Left renal cortex interstitium (tissue), 4 donors: Measurements from ENCODE around the gene TMTC3. TPM values are rescaled to one million over a fixed set of nuclear protein-coding genes. Genes with fewer than 3 reads are reported as not detected.
"Not testable (repeated sequence)": the region's sequence is repeated elsewhere in the genome, so short reads cannot be mapped to it uniquely, and the experiment has no call there.

Experiments
- DNase-seq, 4 donors: peaks; one replicate each; pipeline ENCODE4 v3.0.0-alpha.2; 2013; ENCODE audit warnings: low read depth in 4 of 4, low spot score in 2 of 4, missing footprints in 1 of 4
- polyA plus RNA-seq, 4 donors: library from polyadenylated mRNA; unstranded; fragments of 120-200 nt; gene quantifications; one replicate each; pipeline ENCODE4 v1.2.1, GENCODE V29; 2013; ENCODE audit not compliant: insufficient read length in 4 of 4

Gene TMTC3
- 10 to 100 TPM; 23.5 to 28.0 (median 24.6) TPM for polyA plus RNA-seq

DNA sequence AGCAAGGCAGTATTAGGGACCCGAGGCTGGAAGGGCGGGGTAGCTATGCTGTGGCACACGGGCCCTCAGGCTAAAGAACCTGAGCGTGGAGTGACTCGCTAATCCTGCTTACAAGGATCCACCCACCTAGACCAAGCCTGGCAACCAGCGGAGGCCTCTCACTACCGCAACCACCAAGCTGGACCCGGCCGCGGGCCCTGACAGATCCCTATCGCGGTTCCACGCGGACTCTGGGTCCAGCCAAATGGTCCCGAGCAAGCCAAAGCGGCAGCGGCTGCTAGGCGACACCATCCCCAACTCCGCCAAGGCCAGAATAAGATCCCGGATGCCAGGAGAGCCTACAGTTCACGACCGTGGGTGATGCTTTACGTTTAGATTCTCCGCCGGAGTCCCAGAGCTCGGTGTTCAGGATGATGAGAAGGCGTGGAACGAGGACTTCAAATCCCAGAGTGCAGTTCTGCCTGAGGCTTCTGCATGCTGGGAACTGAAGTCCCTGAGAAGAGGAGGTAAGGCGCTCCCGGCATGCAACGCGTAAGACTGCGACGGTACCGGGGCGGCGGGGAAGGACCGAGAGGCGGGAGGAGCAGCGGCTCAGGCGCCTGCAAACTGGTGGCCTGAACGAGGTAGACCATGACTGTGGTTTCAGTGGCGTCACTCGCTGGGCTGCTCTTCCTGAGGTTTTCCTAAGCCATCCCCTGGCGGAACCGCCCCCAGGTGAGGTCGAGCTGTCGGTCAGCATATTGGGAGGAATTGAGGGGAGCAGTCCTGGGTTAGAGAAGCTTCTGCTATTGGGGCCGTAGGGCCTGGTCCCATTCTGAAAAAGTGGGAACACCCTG, at the start of gene TMTC3, which contains the start of gene CEP290:
TSS of gene TMTC3 (plus strand) at position 534 of the 836 bp plus-strand sequence. CDS start 6,009 bp downstream, outside the sequence.
TSS of gene CEP290 (minus strand) at position 315 of the 836 bp plus-strand sequence. CDS start 781 bp downstream, outside the sequence.
- peak; percentile 89 to 99 (median 96) for DNase-seq

DNA sequence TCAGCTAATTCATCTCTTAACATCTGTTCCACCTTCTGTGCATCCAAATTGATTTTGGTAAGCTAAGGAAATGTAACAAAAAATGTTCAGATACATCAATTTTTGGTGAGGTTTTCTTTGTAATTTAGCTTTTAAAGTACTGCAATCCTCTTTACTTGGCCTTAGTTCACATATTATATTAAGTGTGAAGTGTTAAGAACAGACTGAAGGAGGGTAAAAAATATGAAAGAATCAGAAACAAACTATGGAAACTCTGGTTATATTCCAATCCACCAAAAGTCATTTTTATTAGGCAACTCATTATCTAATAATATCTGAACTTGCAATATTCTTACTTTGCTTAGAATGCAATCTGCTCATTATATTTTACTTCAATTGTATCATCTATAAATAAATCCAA, 49.3 kb upstream of the TMTC3 start:
- no peak for DNase-seq

DNA sequence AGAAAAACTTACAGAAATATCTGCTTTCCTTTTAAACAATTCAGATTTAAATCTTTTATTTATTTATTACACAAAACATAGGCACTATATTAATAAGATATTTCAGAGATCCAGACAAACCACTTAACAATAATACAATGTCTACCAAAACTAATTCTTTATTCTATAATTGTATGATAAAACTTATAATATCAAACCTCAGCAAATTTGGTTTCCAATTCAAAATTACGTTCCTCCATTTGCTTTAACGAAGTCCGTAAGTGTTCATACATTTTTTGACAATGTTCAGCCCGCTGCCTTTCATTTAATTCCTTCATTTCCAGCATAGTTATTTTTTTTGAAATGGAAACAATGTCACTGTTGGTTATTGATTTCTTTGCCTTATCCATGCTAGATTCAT, 48.5 kb upstream of the TMTC3 start:
- DNase-seq = no peak

DNA sequence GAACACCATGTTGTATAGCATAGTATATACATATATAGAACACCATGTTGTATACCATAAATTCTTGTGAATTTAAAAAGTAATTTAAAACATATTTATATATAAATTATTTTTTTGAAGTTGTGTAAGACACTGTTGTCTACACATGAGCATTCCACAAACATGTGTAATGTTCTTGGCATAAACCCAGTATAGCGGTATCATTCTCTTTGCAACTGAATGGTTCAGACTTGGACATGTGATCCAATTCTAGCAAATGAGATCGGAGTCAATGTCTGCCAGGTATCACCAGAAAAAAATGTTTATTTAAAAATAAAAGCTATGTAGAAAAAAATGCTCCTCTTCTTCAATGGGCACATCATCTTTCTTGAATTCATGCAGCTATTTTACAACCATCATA, 34.1 kb upstream of the TMTC3 start:
- no peak for DNase-seq

DNA sequence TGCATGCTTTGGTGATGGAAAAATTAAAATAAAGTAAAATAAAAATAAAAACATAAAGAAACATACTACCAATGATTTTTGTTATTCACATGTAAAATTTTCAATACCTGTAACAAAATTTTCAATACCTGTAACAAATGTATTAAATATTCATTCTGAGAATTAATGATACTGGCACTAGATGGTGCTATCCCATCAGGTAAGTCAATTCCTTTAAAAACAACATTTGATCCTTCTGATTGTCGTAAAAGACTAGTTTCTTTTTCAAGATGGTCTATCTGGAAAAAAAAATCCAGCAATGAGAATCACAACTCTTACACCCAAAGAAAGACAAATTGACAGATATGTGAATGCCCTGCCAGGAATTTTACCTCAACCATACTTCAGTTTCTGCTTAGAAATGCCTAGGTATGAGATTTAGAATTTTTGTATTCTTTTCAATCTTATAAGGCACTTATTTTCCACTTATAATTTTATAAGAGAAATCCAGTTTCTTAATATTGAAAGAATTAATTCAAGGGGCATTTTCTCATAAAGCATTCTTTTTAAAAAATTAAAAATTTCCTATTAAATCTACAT, 30.9 kb upstream of the TMTC3 start:
- DNase-seq = peak in 1 of 4 donors; percentile 21

DNA sequence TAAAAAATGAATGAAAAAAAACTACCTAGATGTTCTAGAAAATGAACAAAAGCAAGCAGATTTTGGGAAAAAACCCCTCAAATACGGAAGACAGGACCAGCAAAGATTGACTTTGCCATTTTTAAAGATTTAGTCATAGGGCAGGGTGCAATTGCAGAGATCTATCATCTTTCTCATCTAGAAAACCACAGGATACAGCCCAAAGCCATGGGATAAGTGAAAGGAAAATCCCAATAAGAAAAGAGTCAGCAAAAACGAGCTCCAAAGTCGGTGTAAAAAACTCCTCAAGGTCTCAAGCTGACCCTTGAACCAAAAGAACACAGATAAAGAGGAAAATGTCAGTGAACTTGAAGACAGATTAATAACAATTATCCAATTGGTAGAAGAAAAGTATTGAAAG, 28.2 kb upstream of the TMTC3 start:
- DNase-seq = no peak

DNA sequence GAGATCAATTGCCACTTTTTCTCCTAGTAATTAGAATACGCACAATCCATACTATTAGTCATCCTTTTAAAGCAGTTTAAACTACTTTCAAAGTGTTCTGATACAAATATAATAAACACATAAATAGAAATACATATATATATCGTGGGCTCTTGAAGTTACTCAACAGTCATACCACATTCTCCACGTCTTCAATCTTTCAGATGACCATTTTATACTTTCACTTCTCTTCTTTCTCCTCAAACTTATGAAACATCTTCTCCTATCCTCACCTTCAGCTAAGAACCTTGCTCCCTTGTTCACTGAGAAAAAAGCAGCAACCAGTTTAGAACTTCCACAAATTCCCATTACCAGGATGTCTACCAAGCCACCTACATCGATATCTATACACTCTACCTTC, 19.4 kb upstream of the TMTC3 start:
- DNase-seq = no peak

DNA sequence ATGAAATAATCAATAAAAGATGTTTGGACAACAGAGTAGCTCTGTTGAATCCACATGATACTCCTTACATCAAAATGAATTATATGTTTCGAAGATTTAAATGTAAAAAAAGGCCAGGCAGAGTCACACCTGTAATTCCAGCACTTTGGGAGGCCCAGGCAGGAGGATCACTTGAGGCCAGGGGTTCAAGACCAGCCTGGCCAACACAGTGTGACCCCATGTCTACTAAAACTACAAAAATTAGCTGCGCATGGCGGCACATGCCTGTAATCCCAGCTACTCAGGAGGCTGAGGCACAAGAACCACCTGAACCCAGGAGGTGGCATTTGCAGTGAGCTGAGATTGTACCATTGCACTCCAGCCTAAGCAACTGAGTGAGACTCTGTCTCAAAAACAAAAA, 15.0 kb upstream of the TMTC3 start:
- no peak for DNase-seq

DNA sequence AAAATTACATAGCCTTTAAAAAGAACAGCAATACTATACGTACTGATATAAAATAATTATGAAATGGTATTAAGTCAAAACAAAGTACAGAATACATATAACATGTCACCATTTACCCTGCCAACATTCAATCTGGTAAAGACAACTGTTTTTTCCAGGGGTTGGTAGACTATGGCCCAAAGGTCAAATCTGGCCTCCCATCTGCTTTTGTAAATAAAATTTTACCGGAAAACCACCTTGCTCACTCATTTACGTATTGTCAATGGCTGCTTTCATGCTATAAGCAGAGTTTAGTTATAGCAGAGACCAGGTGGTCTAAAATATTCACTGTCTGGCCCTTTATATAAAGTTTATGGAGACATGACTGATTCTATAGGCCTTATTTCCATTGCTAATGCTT, 14.3 kb upstream of the TMTC3 start:
- no peak for DNase-seq

DNA sequence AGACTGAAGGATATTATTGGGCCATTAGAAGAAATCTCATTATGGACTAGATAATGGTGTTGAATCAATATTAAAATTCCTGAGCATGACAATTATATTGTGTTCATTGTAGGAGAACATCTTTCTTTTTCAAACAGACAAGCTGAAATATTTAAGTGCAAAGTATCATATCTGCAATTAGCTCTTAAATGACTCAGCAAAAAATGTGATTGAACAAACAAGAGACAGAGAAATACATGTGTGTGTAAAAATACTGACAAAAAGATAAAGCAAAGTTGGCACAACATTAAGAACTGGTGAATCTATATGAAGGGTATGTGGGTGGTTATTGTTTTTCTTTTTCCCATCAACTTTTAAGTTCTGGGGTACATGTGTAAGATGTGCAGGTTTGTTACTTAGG, 9.7 kb upstream of the TMTC3 start:
- no peak for DNase-seq

DNA sequence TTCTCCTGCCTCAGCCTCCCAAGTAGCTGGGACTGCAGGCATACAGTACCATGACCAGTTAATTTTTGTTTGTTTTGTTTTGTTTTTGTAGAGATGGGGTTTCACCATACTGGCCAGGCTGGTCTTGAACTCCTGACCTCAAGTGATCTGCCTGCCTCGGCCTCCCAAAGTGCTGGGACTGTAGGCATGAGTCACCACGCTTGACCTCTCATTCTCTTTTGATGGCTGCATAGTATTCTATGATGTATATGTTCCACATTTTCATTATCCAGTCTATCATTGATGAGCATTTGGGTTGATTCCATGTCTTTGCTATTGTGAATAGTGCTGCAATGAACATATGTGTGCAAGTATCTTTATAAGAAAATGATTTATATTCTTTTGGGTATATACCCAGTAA, 8.9 kb upstream of the TMTC3 start:
- DNase-seq = not testable (repeated sequence)

DNA sequence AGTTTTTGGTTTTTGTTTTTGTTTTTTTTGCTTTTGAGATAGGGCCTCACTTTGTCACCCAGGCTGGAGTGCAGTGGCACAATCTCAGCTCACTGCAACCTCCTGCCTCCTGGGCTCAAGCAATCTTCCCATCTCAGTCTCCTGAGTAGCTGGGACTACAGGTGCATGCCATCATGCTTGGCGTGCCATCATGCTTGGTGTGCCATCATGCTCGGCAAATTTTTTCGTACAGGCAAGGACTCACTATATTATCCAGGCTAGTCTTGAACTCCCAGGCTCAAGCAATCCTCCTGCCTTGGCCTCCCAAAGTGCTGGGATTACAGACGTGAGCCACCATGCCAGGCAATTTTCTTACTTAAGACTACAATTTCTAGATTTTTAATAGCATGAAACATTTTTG, 2.4 kb upstream of the TMTC3 start:
- not testable (repeated sequence) for DNase-seq

DNA sequence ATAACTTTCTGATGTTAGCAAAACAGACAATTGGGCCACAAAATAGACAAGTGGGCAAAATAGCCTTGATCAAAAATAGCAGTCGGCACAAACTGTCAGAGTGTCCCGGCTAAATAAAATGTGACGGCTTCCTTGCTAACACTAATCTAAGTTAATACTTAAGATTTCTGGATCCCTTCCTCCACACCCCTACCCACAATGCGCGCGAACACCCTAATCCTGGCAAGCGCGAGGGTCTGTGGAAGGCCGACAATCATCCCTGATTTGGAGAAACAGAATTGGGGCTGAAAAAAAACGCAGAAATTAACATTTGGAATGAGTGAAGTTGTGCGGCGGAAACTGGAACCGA, 708 bp upstream of the TMTC3 start:
- no peak for DNase-seq

DNA sequence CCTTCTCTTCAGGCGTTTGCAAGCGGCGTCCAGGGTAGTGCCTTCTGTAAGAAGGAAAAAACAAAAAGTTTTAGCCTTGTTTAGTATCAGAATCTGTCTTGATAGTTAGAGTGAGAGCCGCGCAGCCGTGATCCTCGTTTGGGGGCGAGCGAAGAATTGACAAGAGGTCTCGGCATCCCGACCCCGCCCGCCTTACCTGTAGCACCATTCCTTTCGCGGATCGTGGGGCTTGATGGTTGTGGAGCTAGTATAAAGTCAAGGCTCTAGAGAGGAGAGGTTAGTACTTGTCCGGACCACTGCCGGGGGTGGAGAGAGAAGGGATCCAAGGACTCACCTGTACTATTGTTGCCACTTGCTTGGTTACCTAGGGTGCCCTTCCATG, 494 bp downstream of the TMTC3 start:
- peak in 3 of 4 donors; percentile 10 to 29 (median 13) for DNase-seq

DNA sequence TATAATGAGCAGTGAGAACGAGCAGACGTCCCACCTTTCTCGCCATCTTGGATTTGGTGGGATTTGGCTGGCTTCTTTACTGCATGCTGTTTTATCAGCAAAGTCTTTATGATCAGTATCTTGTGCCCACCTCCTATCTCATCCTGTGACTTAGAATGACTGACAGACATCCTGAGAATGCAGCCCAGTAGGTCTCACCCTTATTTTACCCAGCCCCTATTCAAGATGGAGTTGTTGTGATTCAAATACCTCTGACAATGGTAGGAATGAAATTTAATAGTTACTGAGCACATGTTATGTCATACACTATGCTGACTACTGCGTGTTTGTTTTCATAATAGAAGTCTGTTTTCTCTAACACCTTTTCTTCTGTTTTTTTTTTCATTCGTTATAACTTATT, 1.9 kb downstream of the TMTC3 start:
- no peak for DNase-seq

DNA sequence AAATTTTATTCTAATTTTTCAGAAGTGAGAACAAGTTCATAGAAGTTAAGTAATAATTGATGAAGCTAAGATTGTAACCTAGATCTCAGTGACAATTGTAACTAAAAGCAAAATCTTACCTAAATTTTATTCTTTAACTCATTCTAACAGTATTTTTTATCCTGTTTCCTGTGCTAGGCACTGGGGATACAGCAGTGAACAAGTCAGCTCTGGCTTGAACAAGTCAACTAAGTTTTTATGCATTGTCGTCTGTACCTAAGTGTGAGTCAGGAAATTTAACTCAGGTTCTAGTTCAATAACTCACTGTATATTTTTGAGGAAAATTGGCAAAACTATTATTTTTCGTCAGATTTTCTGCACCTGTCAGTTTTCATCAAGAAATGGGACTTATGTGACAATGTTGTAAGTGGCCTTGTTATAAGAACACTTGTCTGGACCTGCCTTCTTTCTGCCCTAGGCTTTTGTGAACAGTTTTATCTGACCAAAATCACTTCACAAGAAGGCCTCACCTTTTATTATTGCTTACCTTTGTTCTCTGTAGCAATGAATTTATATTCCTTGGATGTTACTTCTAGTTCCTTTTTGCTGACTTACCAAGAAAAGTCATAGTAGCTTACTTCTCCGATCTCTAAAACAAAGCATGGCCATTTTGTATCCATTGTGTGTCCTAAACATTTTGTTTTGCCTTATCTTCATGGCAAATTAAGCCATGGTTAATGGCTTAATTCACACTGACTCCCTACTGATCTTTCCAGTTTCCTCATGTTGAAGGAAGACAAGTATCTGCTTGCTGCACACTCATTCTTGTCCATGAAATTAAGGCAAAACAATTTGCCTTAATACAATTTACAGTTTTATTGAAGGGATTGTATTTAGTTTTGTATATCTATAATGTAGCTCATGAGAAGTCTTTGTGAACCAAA, 2.7 kb downstream of the TMTC3 start:
- no peak for DNase-seq

DNA sequence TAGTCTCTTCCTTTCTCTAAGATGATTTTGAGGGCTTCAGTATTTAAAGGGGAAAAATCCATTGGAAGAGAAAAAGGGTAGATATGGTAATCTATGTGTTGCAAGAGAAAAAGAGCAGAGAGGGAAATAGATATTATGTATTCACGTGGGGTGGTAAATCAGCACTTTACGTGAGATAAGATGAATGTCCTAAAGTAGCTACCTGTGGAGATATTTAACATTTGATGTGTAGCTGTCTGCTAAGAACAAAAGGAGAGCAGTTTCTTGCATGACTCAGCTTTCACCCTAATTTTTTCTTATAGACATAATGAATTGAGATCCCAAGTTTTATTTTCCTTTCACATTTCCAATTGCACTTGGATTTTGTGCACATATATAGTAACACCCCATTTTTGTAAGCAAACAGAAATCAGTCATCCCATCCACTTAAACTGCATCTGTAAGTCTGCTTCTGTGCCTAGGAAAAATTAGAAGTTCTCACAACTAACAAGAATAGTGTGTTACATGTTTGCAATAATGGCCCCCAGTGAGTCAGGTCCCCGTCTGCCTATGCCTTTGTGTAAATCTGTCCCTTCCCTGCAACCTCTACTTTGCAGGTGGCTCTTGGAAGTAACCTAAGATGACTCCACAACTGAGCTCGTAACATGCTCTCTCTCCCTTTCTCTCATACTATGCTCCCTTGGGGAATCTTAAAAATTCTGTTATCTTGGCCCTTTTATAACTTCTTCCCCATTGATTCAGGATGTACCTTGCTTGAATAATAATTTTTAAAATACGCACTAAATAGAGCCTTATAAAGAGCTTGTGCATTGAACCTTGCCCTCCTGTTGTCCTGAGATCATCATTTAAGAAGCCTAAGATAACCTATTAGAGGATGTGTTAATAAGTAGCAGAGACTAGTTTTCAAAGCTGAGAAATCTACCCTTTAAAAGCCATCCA, 3.7 kb downstream of the TMTC3 start:
- DNase-seq = no peak

DNA sequence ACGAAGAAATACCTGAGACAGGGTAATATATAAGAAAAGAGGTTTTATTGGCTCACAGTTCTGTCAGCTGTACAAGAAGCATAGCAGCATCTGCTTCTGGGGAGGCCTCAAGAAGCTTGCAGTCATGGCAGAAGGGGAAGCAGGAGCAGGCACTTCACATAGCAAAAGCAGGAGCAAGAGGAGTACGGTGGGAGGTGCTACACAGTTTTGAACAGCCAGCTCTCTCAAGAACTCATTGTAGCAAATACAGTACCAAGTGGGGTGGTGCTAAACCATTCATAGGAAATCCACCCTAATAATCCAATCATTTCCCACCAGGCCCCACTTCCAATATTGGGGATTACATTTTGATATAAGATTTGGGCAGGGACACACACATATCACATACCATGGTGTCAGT, 8.0 kb downstream of the TMTC3 start:
- DNase-seq = no peak

DNA sequence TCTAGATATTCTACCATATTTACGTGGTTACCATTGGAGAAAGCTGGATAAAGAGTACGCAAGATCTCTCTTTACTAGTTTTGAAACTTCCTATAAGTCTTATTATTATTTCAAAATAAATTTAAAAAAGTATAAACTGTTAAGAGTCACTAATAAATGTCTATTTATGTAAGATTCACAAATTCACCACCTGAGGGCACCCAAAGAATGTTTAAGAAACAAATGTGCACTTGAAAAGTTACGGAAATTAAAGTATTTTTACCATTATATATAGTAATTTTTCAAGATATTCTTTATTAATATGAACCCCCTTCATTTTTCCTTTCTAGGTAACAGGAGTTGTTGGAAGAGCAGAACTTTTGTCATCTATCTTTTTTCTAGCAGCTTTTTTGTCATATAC, 11.9 kb downstream of the TMTC3 start:
- DNase-seq = peak in 1 of 4 donors; percentile 9

DNA sequence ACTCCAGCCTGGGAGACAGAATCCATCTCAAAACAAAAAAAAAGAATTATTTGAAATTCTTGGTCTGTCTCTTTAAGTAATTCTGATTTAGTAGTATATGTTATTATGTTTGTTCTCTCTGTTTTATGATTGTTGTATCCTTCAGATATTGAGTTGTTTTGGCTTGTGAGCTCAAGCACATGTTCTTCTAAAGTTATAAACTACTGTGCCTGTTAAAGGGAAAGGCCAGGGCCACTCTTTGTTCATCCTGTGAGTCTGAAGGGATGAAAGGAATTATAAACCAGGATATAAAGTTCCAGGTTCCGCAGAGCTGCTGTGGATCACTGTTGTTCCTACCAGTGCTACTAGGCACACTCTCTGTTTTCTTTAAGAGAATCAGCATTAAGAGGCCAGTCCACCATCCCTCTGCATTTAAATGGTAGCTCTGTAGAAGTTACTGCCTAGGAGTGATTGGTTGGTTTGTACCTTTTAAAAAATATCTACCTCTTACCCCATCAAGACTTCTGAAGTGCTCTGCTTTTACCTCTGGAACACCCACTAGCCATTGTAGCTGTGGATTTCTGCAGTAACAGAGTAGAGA, 14.1 kb downstream of the TMTC3 start:
- no peak for DNase-seq
